ENCODE measurements around the gene PLAGL1. TPM values are rescaled to one million over a fixed set of nuclear protein-coding genes. Genes with fewer than 3 reads are reported as not detected.
A peak's percentile ranks its signal among the peaks of the same experiment; 100 is the strongest.

The PLAGL1 gene
- total and polyA plus RNA-seq, 2 of the 13 experiments (the other 11 are each of a cell fraction or from before 2014, with no cell fraction given): 0.60 to 2.3 TPM

- BruUV-seq (replicated peaks): no TSS peak
- no peaks in the 10 kb centered on the region for H3K9me3 ChIP-seq (ENCODE audit: low read length)
- FAIRE-seq: peak; percentile 60
- no peaks in the 10 kb centered on the region for H3K79me2 ChIP-seq (ENCODE audit: insufficient read depth, low read length)
- intact Hi-C loops (cut with micrococcal nuclease; ENCODE audit: unreplicated experiment) (no loop called here), in situ Hi-C loops (cut with HindIII; ENCODE audit: extremely low pct_ligation_motif_present, low pct_unique_long_range_greater_than_20kb) (no loop called here)
- H3K9ac ChIP-seq (ENCODE audit: insufficient read depth, low read depth, low read length): no peak overlapping the region
- H4K20me1 ChIP-seq (ENCODE audit: insufficient read depth, low read length): no peaks in the 10 kb centered on the region
- 0 out of 5 replicates have a peak, but pooled peaks cover 0 to 7% of the 10 kb centered on the region in 2 experiments for H3K27me3 ChIP-seq (ENCODE audit: control insufficient read depth in 1 of 2, insufficient read depth in 2 of 2, low read length in 2 of 2)
- peak; percentile 35 for DNase-seq (ENCODE audit: low spot score)
- no peaks in the 10 kb centered on the region for H3K36me3 ChIP-seq (replicated peaks in 1 of 2; ENCODE audit: control insufficient read depth in 1 of 2, insufficient read depth in 2 of 2, low read length in 2 of 2)
- peaks cover 16% of the 10 kb centered on the region for H3K4me1 ChIP-seq (ENCODE audit: insufficient read depth, low read length)
- WGBS (ENCODE audit: low lambda C conversion rate): 6% methylated on average over 3 of the region's 3 CpGs
- peak overlapping the region; percentile 9; the same call in 1 of the 2 replicates for H3K4me2 ChIP-seq (ENCODE audit: low read depth, low read length)
- H3K4me3 ChIP-seq (replicated peaks in 1 of 3; ENCODE audit: insufficient read depth in 1 of 3, low read depth in 2 of 3, low read length in 3 of 3): no peak overlapping the region
- TF ChIP-seq POGZ (CRISPR knock-in tag; IDR thresholded peaks at IDR 0.05) (0 out of 2 replicates have a peak, but pooled peaks have one; percentile 18), CEBPZ (IDR thresholded peaks at IDR 0.05; ENCODE audit: low read length) (no peak), ISL2 (CRISPR knock-in tag; IDR thresholded peaks at IDR 0.05) (no peak), HNF4A (CRISPR knock-in tag; IDR thresholded peaks at IDR 0.05) (0 out of 2 replicates have a peak, but pooled peaks have one; percentile 31), FOXA3 (CRISPR knock-in tag; IDR thresholded peaks at IDR 0.05) (peak; percentile 48; the same call in 1 of the 2 replicates), SOX6 (IDR thresholded peaks at IDR 0.05) (no peak), SOX6 (CRISPR knock-in tag; IDR thresholded peaks at IDR 0.05) (peak; percentile 37; the same call in 1 of the 2 replicates), TEAD3 (CRISPR knock-in tag; optimal IDR thresholded peaks at IDR 0.05; ENCODE audit: borderline replicate concordance) (peak; percentile 36), FOXP1 (IDR thresholded peaks at IDR 0.05) (no peak), FOXP1 (CRISPR knock-in tag; IDR thresholded peaks at IDR 0.05) (peak; percentile 24; the same call in 1 of the 2 replicates), FOXA1 (IDR thresholded peaks at IDR 0.05) (no peak), FOXA1 (CRISPR knock-in tag; IDR thresholded peaks at IDR 0.05) (0 out of 2 replicates have a peak, but pooled peaks have one; percentile 9), ZFP82 (CRISPR knock-in tag; IDR thresholded peaks at IDR 0.05; ENCODE audit: borderline replicate concordance) (no peak), ZNF274 (CRISPR knock-in tag; IDR thresholded peaks at IDR 0.05) (no peak), ZNF740 (CRISPR knock-in tag; IDR thresholded peaks at IDR 0.05) (no peak), GATAD2A (CRISPR knock-in tag; IDR thresholded peaks at IDR 0.05) (0 out of 2 replicates have a peak, but pooled peaks have one; percentile 8)
- ChIA-PET CTCF (ENCODE audit: low intra/inter-chr PET ratio, low total read pairs) (no interaction called here), POLR2A (no interaction called here)
- ATAC-seq: peak; percentile 55
- no peak overlapping the region for H2AFZ ChIP-seq (ENCODE audit: low read length)
- H3K27ac ChIP-seq (ENCODE audit: extremely low read length, insufficient read depth, low read length): no peak overlapping the region
These were observed 57.2 kb downstream of the PLAGL1 start for GRCh38 chr6:143950875-143951274.
